Epithelial cell of esophagus (primary cell): ENCODE measurements around the gene BUD23.
"Not testable (repeated sequence)": the region's sequence is repeated elsewhere in the genome, so short reads cannot be mapped to it uniquely, and the experiment has no call there.

Experiments used
- DNase-seq: peaks from one replicate; pipeline ENCODE4 v3.0.0; 2010; ENCODE audit warnings: low read depth
- H3K4me3 ChIP-seq: 2 replicates; pipeline ENCODE4 v1.5.1; 2011; ENCODE audit warnings: mild to moderate bottlenecking, low read length, control low read depth
- TF ChIP-seq, protein P1 (sequence below): IDR thresholded peaks from 2 replicates; pipeline ENCODE4 v1.5.1; 2011; ENCODE audit warnings: low read depth, mild to moderate bottlenecking, low read length, control low read depth, inconsistent platforms; ENCODE audit not compliant: insufficient read depth; ENCODE audit errors: missing control alignments

BUD23 gene

DNA sequence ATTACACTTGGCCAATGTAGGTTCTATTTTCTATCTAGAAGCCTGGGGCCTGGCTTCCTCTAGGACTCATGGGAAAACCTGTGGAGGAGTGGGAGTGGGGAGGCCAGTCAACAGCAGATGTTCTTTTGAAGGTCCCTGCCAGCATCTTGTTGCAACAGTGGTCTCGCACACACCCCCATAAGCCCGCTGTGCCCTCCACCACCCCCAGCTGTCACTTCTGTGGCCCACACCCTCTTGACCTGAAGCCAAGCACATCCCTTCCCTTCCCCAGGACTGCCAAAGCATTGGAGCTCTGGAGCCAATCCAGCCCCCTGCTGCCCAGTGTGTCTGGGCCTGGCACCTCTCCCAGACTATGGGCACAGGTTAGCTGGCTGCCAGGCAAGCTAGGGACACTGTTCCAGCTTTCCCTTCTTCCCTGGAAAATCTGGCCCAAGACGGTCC lies 38.0 kb downstream of the BUD23 start:
- TF ChIP-seq, protein P1, sequence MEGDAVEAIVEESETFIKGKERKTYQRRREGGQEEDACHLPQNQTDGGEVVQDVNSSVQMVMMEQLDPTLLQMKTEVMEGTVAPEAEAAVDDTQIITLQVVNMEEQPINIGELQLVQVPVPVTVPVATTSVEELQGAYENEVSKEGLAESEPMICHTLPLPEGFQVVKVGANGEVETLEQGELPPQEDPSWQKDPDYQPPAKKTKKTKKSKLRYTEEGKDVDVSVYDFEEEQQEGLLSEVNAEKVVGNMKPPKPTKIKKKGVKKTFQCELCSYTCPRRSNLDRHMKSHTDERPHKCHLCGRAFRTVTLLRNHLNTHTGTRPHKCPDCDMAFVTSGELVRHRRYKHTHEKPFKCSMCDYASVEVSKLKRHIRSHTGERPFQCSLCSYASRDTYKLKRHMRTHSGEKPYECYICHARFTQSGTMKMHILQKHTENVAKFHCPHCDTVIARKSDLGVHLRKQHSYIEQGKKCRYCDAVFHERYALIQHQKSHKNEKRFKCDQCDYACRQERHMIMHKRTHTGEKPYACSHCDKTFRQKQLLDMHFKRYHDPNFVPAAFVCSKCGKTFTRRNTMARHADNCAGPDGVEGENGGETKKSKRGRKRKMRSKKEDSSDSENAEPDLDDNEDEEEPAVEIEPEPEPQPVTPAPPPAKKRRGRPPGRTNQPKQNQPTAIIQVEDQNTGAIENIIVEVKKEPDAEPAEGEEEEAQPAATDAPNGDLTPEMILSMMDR: no peak
- H3K4me3 ChIP-seq: no peak overlapping the region
- no peak for DNase-seq

- not testable (repeated sequence) for DNase-seq
Measured at GRCh38 chr7:73722182-73722581, 38.8 kb downstream of the BUD23 start.

GRCh38 chr7:73722785-73723184 lies 39.4 kb downstream of the BUD23 start:
- TF ChIP-seq, protein P1: no peak
- H3K4me3 ChIP-seq: no peak overlapping the region
- no peak for DNase-seq

More at GRCh38 chr7:73722182-73722581, 38.8 kb downstream of the BUD23 start:
- H3K4me3 ChIP-seq: not testable (repeated sequence)

DNA sequence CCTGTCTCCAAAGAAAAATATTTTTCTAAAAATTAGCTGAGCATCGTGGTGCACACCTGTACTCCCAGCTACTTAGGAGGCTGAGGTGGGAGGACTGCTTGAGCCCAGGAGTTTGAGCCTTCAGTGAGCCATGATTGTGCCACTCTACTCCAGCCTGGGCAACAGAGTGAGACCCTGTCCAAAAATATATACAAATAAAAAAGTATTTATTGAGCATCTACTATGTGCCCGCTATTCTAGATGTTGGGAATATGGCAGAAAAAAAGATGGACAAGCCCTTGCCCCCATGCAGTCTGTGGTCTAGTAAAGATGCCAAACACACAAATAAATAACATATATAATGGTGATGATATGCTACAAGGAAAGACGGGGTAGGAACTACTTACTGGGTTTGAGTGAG lies 40.4 kb downstream of the BUD23 start:
- TF ChIP-seq, protein P1: no peak
- no peak overlapping the region for H3K4me3 ChIP-seq
- DNase-seq: no peak

DNA sequence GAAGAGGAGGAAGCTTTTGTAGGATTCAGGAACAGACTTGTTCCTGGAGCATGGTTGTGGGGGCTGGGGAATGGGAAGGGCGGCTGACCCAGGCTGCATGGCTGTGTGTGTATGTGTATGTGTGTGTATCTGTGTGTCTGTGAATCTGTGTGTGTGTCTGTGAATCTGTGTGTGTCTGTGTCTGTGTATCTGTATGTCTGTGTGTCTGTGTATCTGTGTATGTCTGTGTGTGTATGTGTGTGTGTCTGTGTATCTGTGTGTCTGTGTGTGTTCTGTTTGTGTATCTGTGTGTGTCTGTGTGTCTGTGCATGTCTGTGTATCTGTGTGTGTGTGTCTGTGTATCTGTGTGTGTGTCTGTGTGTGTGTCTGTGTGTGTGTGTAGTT lies 42.7 kb downstream of the BUD23 start:
- no peak for DNase-seq
- TF ChIP-seq, protein P1: no peak
- no peak overlapping the region for H3K4me3 ChIP-seq

DNA sequence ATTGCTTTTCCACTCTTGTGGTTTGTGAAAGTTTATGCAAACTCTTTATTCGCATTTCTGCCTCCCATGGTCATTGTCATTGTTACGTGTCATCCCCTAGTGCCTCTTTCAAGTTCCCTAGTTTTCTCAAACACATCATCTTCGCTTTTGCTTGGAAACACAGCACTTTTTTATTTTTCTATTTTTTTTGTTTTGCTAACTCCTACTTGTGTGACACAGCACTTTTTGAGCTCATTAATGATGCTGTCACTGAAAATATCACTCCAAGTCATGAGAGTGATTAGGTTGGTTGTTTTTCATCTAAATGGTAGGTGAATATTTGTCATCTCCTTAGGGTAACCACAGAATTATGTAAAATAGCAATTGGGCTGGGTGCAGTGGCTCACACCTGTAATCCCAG lies 44.6 kb downstream of the BUD23 start:
- TF ChIP-seq, protein P1: no peak
- H3K4me3 ChIP-seq: no peak overlapping the region
- no peak for DNase-seq

DNA sequence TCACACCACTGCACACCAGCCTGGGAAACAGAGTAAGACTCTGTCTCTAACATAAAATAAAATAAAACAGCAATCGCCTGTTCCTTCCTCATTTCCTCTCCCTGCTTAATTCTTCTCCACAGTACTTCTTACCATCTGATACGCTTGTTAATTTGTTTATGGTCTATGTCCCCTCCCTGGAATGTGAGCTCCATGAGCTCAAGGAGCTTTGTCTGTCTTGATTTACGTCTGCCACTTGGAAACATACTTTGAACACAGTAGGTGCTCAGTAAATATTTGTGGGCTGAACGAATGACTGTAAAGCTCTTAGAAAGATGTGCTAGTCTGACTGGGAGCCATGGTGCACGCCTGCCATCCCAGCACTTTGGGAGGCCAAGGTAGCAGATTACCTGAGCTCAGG lies 45.2 kb downstream of the BUD23 start:
- TF ChIP-seq, protein P1: no peak
- H3K4me3 ChIP-seq: no peak overlapping the region
- no peak for DNase-seq
